Measurements from ENCODE around the gene MESP2.

- no peak for TF ChIP-seq EP300 (IDR thresholded peaks at IDR 0.05)
- no peak for TF ChIP-seq CTCF (IDR thresholded peaks at IDR 0.05)
- TF ChIP-seq POLR2A (IDR thresholded peaks at IDR 0.05), result no peak
Observed at GRCh38 chr15:89756897-89757296, 19.2 kb upstream of the MESP2 start.

Measured in ovary (tissue), 3 donors.